ENCODE data around the gene NCOA1.
"Not testable (repeated sequence)": the region's sequence is repeated elsewhere in the genome, so short reads cannot be mapped to it uniquely, and the experiment has no call there.

NCOA1 gene

DNA sequence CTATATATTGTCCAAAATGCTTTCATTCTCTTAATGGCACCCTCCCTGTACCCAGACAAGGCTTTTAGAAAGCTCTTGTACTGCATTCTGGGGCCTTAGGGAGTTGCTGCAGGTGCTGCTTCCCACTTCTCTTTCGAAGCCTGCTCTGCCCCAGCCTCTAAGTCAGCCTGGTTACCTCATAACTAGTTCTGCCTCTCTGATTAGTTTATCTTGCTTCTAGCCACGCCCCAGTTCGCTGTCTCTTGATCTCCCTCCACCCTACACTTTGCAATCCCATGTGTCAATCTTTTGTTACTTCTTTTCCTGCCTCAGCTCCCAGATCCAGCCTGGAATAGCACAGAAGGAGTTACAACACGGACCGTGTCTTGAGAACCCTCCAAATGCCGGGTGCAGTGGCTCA is 13.8 kb upstream of the NCOA1 start:
- DNase-seq, result no peak

DNA sequence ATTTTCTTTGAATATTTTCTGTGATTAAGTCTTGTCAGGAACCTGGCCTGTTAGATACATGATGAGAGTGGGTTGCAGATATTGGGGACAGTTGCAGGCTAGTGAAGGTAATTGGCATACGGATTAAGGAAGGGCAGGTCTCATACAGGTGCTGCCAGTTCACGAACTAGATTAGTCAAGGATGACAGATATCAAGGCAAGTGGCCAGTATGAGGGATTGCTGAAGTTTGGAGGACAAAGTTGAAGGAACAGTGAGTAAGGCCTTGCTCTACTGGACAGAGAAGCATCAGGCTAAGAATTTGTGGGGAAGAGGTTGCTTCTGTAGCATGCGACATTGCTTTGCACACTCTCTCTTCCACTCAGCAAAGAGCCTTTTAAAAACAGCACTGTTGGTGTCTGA is 12.8 kb upstream of the NCOA1 start:
- no peak for DNase-seq

DNA sequence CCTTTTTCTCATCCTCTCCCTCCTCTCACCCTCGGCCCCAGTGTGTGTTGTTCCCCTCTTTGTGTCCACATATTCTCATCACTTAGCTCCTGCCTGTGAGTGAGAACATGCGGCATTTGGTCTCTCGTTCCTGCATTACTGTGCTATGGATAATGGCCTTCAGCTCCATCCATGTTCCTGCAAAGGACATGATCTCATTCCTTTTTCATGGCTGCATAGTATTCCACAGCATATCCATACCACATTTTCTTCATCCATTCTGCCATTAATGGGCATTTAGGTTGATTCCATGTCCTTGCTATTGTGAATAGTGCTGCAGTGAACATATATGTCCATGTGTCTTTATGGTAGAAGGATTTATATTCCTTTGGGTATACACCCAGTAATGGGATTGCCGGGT is 10.8 kb upstream of the NCOA1 start:
- no peak for DNase-seq

DNA sequence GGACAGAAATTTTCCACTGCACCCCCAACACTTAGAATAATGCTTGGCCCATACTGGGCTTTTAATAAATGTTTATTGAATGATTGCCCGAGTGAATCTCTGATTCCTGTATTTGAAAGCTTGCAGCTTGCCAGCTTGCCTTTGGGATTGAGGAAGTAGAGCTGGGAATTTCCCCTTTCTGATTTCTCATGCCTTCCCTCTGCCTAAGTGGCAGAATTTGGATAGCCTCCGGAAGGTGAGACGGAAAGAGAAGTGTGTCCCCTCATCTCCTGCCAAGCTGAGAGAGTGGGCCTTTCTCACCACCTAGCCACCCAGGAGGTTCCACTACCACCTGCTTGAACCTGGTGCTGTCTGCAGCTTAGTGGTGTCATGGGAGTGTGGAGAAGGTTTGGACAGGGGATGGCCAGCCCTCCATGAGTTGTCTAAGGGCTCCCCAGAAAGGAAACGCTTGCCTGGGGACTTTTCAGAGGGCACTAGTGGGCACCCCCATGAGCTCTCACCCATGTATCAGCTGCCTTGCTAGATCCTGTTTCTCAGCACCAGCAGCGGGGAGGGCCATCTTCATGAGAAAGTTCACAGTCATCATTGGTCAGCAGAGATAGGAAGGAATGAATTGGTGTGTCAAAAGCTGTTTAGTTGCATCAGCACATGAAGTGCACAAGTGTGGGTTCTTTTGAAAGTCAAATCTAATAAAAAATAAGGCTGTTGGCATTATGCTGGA is 8.6 kb upstream of the NCOA1 start:
- DNase-seq, result no peak

DNA sequence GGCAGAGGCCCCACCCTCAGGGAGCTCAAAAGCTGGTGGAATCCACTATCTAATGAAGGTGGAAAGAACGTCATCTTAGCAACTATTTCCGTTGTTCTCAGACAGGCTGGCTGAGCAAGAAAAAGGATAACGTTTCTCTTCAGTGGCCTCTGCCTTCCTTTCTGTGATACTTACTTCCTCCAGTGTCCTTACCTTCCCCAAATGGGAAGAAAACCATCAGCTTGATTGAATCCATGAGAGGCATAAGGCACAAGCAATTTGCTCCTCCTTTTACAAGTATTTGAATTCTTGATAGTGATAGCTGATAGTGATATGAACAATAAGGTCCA is 8.1 kb upstream of the NCOA1 start:
- DNase-seq, result no peak

DNA sequence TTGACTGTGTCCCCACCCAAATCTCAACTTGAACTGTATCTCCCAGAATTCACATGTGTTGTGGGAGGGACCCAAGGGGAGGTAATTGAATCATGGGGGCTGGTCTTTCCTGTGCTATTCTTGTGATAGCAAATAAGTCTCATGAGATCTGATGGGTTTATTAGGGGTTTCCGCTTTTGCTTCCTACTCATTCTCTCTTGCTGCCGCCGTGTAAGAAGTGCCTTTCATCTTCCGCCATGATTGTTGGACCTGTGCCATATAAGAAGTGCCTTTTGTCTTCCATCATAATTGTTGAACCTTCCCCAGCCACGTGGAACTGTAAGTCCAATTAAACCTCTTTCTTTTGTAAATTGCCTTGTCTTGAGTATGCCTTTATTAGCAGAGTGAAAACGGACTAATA is 6.4 kb upstream of the NCOA1 start:
- DNase-seq, result not testable (repeated sequence)

DNA sequence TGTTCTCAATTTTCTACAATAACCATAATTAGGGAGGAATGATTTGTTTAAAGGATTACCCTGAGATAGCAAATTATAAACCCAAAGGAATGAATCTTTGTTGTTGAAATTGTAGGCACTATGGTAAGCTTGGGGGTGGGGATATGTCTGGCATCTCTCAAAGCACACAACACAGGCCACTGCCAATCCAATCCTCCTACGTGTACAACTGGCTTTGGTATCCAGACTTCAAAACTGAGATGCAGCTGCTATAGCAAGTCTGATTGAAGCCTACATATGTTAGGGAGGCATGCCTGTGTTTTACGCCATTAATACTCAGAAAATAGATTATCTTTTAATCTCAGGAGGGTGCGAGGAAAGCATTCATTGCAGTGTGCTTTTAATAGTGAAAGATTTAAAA is 5.9 kb upstream of the NCOA1 start:
- DNase-seq, result no peak

DNA sequence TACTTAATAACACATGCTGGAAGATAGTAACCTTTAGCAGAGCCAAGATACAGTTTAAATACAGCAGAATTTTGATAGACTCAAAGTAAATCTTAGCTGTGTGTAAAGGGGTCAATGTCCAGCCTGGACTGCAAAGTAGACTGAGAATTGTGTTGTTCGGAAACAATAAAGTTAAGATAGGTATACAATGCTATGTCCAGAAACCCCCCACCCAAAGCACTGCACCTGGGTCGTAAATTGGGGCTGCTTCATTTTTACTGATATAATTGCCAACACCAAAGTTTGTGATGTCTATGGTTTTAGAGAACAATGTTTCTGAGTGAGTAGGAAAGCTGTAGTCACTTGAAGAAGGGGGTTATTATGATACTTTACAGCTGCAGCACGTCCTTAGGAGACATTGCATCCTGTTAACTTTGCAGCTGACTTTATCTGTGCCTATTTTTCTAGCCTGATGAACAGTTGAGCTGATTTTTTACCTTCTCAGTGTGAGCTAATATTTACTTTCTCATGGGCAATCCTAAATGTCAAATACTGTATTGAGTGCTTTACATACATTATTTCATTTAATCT is 4.3 kb upstream of the NCOA1 start:
- DNase-seq, result no peak

DNA sequence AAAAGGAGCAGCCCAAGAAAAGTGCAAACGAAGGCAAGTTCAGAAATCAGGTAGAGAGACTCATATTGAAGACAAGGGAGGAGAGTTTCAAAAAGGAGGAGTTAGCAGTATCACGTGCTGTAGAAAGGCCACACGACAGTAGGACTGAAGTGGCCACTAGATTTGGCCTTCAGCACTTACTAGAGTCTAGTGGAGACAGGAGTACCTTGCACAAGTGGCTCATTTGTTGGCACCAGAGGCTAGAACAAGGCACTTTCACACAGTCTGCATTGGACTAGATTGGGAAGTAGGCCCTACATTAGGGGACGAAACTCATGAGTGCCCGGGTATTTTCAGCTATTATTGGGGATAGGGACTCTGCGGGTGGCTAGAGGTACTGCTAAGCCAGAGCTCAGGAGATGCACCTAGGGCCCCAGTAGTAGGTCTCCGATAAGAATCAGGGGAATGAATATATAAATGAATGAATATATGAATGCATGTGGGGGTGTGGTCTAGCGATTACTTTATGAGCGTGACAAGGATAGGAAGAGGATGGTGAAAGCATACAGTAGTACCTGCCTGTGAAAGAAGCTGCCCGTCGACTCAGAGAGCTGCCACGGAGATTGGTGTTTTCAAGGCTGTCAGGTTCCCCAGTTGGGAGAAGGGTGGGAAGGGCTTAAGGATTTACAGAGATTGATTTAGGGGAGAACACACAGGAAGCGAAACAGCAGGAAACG is 1.4 kb upstream of the NCOA1 start:
- no peak for DNase-seq

DNA sequence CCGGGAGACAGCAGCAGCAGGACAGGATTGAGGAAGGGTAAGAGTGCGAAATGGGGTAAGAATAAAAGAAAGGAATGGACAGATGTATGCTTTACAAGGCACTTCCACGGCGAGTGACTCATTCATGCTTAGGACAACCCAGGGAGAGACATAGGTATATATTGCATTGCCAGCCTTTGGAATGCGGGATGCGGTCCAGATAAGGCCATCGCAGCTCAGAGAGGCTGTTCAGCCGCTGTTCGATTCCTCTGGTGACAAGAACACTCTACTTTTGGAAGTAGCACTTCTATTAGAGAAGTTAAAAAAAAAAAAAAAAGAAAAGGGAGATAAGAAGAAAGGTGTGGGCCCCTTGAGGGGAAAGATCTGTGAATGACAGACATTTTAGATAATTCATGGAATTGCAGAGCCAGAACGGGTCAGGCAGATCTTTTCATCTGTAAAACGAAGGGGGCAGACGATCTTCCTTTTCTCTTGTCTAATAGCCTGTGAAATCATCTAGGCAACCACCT is 819 bp upstream of the NCOA1 start:
- DNase-seq, result no peak

DNA sequence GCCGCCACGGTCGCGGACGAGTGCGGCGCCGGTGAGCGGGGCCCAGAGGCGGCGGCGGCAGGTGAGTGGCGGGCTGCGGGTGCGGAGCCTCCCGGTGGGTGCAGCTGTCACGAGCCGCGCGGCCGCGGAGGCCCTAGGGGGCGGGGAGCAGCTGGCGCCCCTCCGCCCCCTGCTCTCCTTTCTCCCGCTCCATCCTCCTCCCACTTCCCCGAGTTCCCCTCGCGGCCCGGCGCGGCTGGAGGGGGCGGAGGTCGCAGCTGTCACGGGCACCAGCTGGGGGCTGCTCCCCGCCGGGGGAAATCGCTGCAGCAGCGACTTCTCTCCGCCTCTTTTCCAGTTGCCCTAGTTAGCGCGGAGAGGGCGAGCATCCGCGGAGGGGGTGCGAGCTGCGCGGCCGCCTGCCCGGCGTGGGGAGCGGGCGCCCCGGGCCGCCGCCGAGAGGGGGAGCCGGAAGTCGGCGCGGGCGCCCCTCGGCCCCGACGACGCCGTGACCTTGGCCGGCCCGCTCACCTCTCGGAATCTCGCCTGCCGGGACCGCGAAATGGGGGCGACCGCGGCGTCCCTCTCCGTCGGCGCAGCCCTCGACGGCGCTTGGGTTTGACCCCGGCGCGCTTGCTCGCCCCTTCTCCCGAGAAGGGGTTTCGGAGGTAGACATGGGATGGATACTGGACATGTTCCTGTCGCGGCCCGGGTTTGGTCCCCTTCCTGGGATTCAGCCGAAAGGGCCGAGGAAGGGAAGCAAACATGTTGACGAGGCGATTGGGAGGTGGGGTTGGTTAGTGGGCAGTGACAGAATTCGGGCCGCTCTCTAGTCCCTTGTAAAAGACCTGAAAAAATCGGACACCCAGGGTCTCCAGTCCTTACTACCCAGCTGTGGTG is 727 bp downstream of the NCOA1 start:
- peak; percentile 77 to 86 for DNase-seq

DNA sequence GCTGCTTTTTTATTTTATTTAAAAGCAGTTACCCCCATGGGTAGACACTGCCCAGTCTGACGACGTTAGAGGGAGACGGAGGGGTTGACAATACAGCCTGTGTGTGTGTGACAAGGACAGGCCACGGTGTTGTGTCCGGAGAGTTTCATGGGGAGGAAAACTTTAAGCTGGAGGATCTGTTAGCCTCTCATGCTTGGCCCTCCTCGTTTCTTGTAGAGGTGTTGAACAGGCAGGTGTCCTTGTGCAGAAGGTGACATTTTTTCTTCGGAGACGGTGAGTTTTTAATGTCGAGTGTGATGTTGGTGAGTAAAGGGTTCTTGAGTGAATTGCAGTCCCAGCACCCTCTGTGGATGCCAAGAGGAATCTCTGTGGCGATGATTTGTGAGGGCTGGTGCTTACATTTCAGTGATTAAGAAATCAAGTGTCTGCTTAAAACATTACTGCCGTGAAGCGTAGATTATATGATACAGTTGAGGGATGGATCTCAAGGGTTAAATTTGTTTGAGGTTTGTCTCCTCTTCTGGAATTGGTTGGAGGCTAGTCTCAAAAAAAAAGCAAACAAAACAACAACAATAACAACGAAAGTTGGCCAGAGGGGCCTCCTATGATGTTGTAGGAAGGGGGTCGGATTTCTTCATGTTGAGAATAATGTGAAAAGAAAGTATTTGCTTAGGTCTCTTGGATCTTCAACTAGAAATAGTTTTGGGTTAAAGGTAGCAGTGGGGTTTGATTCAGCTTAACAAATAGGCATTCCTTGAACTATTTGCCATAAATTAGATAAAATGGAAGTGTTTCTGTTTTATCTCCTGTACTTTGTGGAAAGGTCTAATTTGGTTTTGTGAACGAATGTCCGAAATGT is 1.6 kb downstream of the NCOA1 start:
- DNase-seq, result peak in 1 of 2 experiments; percentile 44

DNA sequence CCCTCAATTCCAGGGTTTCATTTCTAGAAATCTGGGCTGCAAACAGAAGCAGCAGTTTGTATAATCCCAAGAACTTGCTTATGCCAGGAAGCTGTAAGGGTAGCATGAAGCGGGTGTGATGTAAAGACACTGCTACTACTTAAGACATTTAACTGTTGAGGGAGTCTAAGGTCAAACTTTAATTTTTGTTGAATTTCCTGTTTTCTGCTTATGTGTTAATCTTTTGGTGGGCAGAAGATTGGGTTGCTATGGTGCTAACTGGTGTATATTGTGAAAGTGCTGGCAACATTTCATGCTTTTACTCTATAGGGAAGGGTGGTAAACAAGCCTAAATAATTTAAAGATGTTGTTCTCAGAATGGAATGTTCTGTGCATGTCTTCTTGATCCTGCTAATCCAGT is 2.7 kb downstream of the NCOA1 start:
- no peak for DNase-seq

DNA sequence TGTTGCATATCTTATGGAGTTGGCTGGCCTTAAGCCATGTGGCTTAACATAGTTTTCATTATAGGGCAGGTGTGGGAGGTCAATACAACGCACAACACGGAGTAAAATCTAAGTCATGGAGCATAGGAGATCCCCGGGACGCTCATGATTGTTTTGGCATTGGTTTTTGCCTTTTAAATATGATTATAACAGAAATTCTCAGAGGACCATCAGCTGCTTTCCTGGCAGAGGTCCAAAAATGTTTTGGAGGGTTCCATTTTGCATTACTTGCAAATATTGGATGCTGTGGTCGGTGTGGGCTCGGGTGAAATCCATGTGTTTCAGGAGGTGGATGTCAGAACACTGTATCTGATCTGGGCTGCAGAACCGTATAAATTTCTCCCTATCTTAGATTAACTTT is 3.4 kb downstream of the NCOA1 start:
- DNase-seq, result no peak

DNA sequence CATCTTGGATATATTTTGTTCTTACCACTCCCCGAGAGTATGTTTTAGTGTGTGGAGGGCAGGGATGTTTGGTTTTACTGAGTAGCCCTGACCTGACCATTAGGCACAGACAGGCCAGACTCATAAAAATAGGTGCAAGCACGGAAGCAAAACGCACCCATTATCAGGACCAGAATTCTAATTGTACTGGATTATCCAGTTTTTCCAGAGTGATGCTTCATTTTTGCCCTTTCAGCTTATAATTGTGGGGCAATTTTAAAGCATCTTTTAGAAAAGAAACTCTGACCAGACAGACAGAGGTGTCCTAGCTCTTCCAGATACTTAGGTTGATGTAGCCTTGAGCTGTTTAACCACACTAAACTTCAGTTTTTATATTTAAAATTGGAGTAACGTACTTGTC is 4.4 kb downstream of the NCOA1 start:
- DNase-seq, result no peak

DNA sequence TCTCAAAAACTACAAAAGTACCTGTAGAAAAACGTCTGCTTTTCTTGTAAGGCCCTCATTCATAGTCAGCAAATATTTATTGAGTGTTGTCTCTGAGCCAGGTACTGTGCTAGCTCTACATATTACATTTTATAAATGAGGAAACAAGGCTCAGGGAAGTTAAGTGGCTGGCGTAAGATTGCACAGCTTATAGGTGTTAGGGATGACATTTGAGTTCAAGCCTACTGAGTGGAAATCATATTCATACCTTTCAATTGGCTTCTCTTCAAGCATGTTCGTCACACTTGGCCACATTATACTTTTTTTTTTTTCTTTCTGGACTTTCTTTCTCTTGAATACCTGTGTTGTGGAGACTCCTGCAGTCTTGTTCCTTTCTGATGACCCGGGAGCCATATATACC is 5.9 kb downstream of the NCOA1 start:
- no peak for DNase-seq

DNA sequence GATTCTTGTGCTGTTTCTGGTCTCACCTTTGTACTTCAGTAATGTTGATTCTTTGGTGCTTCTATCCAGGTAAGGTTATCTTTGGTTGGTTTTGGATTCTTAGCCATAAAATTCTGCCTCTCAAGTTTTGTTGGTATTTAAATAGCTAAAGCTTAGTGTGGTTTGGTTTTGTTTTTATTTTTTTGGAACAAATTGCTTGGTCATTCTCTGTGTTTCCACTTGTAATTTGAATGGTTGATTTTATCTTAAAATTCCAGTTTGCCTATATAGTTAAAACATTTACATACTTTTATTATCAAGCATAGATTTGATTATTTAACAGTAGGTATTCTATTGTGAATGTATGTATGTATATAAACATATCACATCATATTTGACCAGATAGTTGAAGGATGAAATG is 6.6 kb downstream of the NCOA1 start:
- no peak for DNase-seq

DNA sequence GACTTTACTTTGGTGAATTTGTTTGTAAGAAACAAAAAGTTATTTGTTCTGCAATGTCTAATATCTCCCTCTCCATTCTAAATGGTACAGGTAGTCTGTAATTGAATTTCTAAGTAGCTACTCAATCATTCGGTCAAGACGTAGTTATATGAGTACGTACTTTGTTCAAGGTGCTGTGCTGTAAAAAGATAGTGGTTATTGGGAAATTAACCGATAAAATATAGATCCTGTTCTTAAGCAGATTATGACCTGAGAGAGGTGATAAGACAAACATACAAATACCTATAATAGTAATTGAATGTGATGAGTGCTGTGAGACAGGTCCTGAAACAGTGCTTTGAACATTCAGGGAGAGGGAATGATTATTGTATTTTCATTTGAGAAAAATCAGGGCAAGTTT is 7.1 kb downstream of the NCOA1 start:
- no peak for DNase-seq

DNA sequence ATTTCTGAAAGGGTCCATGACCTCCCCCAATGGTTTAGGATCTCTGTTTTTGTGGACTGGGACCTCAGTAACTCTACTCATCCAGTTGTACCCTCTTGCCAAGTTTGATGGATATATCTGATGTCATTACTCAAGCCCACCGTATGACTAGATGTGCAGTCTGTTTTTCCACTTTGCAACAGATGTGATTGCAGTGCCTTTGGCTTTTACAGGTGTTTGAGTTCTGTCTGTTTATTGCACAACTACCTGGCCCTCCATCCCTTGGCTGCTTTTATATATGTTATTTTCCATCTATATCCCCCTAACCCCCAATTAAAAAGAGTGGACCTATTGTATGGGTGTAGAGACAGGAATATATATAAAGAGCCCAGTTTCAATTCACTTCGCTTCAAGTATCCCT is 10.8 kb downstream of the NCOA1 start:
- no peak for DNase-seq

DNA sequence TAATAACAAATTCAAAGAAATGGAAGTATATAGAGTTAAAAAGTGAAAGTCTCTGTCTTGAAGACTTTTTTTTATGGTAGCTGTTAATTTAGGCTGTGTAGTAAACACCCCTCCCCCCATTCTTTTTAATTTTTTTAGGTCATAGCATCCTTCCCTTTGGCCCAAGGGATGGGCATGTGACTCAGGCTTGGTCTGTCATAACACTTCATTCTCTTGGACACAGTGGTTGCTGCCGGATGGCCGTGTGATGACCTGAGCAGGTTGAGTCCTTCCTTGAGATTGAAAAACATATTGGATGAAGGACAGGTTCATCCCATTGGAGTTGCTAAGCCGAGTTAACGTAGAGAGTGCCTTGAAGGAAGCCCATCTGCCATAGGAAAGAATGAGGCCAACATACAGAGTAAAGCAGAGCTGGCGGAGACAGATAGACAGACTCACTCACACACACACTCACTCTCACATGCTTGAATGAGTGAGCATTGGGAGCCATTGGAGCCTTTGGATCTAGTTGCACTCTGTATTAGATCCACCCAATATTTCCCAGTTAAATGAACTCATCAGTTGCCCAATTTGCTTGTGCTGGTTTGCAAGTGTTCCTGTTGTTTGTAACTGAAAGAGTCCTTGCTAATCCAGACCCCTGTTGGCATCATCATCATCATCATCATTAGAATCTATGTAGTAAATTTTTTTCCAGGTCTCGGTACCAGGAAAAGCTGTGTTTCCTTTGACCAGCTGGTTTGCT is 14.7 kb downstream of the NCOA1 start:
- DNase-seq, result no peak

DNA sequence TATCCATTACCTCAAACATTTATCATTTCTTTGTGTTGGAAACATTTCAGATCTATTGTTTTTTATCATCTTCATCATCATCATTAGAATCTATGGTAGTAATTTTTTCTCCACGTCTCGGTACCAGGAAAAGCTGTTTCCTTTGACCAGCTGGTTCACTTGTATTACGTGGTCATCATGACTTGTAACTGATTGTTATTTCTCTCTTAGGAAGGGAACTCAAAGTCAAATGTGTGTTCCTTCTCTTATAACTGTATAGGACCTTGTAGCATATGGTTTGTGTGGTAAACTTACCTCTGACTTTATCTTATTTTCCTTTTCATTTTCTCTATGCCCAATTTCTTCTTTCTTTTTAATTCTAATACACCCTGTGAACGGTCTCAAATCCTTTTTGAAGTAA is 16.5 kb downstream of the NCOA1 start:
- no peak for DNase-seq

DNA sequence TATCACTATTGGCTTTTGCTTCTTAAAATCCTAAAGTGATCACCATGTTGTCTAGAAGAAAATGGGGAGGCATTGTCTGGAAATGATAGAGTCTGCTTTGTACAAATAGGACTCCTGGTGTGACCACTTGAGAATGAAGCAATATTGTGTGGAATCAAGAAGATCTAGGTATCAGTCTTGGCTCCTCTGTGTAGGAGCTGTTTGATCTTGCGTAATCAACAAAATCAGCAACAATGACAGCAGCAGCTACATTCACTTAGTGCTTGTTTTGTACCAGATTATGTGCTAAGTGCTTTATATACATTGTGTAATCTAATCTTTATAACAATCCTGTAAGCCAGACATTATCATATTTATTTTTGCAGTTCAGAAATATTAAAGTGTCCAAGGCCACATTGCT is 17.8 kb downstream of the NCOA1 start:
- DNase-seq, result no peak

Measured in NCI-H524 (cell line).